GM12891 (cell line): ENCODE results near the gene RUNX2.

Experiments used
- DNase-seq: peaks from one replicate; pipeline ENCODE4 v3.0.0; 2011; ENCODE audit warnings: low spot score; ENCODE audit not compliant: insufficient read length
- FAIRE-seq: peaks from 2 replicates; lab custom pipeline; 2011; peaks lifted over from hg19 to GRCh38; lab: Jason Lieb, UNC
- PAX5 ChIP-seq: IDR thresholded peaks from 2 replicates; pipeline ENCODE4 v1.6.1; 2011; ENCODE audit warnings: low read length, moderate library complexity, mild to moderate bottlenecking; ENCODE audit not compliant: insufficient read depth, severe bottlenecking
- POLR2A ChIP-seq: IDR thresholded peaks from 2 replicates; pipeline ENCODE4 v1.6.1; 2011; ENCODE audit warnings: low read depth, low read length, control low read depth
- POLR2AphosphoS5 ChIP-seq: IDR thresholded peaks from 2 replicates; pipeline ENCODE4 v1.6.1; 2011; ENCODE audit warnings: low read depth, low read length, control low read depth
- POU2F2 ChIP-seq: IDR thresholded peaks from 2 replicates; pipeline ENCODE4 v1.6.1; 2011; ENCODE audit warnings: low read depth, mild to moderate bottlenecking, control low read depth, low read length, moderate library complexity
- SPI1 ChIP-seq: IDR thresholded peaks from 2 replicates; pipeline ENCODE4 v1.6.1; 2011; ENCODE audit warnings: low read depth, low read length, control low read depth
- TAF1 ChIP-seq: IDR thresholded peaks from 2 replicates; pipeline ENCODE4 v1.6.1; 2011; ENCODE audit warnings: low read depth, low read length, control low read depth

RUNX2 gene

DNA sequence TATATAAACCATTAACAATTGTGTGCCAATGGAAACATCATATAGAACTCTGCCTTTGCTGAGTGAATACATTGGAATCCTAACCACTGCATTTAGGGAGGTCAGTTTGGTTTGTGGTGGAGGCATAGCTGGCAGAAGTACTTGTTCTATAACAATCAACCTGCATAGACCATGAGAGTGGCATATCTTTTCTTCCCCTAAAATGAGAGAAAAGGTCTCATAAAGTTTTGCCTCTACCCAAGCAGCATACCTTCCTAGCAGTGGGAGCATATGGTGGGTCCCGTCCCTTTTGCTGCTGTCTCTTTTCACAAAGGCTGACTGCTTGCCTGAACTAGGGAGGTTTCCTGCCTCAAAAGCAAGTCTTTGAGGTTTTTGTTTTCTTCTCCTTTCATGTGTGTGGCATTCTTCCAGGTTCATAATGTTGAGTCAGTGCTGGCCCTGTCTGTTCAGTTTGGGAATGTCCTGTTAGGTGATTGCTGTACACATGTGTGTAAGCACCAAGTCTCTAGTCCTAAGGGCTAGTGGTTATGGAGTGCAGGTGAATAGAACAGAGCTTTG lies 110.8 kb downstream of the RUNX2 start:
- no peak for FAIRE-seq

DNA sequence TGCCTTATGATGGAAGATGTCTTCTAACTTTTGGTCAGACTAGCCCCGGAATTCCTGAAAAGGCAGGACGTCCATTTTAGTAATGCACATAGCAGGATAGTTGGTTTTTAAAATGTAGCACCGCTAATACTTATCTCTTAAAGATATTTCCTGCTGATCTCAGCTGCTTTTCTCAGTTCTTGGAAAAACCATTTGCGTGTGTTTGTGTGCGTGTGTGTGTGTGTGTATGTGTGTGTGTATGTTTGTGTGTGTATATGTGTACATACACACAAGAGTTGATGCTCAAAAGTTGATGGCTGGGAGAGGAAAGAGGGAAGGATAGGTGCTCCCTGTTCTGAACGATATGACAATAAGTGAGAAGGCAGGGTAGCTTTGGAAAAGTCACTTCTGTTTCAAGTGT lies 111.3 kb downstream of the RUNX2 start:
- FAIRE-seq (no peak), DNase-seq (no peak)
- TF ChIP-seq POLR2A: no peak
- no peak for TF ChIP-seq POLR2AphosphoS5
- TF ChIP-seq SPI1: no peak
- no peak for TF ChIP-seq PAX5
- TF ChIP-seq TAF1: no peak
- TF ChIP-seq POU2F2: no peak

More for the DNA sequence above, 110.8 kb downstream of the RUNX2 start:
- TF ChIP-seq POLR2AphosphoS5 (no peak), POLR2A (no peak), POU2F2 (no peak)
- no peak for DNase-seq

GRCh38 chr6:45439861-45440388 lies 111.8 kb downstream of the RUNX2 start:
- DNase-seq (no peak), FAIRE-seq (no peak)
- no peak for TF ChIP-seq TAF1
- TF ChIP-seq POLR2A: no peak
- no peak for TF ChIP-seq POLR2AphosphoS5
- TF ChIP-seq PAX5: no peak
- TF ChIP-seq POU2F2: no peak
- TF ChIP-seq SPI1: no peak

- FAIRE-seq: no peak
- no peak for TF ChIP-seq SPI1
- no peak for TF ChIP-seq POLR2AphosphoS5
- TF ChIP-seq POU2F2: no peak
- no peak for TF ChIP-seq TAF1
- TF ChIP-seq PAX5: no peak
- no peak for TF ChIP-seq POLR2A
- no peak for DNase-seq
These were observed 113.8 kb downstream of the RUNX2 start for GRCh38 chr6:45441851-45442453.

- no peak for FAIRE-seq
- no peak for TF ChIP-seq PAX5
- no peak for DNase-seq
These were observed 114.6 kb downstream of the RUNX2 start for GRCh38 chr6:45442716-45443115.

DNA sequence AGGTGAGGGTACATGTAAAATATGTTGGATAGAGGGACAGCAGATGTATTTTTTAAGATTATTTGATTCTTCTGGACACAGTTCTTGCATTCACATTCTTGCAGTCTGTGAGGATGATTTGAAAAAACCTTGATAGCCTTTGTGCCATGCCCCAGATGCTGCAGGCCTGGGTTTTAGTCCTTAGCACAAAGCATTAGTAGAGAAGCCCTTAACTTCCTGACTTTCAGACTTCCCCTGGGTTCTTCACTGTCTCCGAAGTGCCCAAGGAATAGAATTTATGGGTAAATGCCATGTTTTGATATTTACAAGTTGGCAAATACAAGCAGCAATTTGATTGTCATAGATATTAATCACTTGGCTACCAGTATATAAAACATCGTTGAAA lies 117.2 kb downstream of the RUNX2 start:
- TF ChIP-seq SPI1: no peak
- no peak for TF ChIP-seq POLR2AphosphoS5
- no peak for TF ChIP-seq TAF1
- TF ChIP-seq POLR2A: no peak
- TF ChIP-seq POU2F2: no peak
- TF ChIP-seq PAX5: no peak
- DNase-seq (no peak), FAIRE-seq (no peak)

DNA sequence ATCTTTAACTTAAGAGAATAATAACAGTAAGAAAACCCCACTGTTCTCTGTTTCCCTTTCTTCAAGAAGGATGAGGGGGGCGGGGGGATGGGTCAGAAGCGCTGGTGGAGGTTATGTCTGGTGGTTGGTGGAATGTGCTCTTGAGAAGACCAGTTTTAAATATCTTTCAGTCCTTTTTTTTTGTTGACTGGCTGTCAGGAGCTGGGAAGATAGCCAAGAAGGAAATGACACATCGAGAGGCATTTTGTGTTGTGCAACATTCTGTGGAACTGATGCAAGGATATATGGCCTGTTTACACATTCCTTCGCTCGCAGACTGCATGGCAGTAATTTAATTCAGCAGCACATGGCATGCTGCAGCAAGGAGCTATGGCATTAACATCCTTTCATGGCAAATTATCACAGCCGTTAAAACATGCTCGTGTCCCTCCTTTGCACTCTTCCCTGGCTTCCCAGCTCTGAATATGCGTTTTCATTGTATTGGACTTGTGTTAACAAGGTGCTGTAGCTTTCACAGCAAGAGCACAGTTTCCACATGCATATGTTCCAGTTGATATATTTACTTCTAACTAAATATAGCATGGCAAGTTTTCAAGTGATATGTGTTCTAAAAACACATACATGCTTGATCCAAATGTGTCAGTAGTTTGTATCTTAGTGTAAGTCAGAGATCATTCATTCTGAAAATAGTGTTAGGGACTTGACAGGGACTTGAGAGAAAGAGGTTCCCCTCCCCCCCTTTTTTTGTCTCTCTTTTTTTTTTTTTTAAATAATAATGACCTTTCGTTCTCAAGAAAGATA lies 117.8 kb downstream of the RUNX2 start:
- no peak for FAIRE-seq
- TF ChIP-seq SPI1 (no peak), POU2F2 (no peak), PAX5 (no peak), TAF1 (no peak), POLR2AphosphoS5 (no peak), POLR2A (no peak)
- no peak for DNase-seq

- DNase-seq (no peak), FAIRE-seq (no peak)
- TF ChIP-seq TAF1 (no peak), SPI1 (no peak), POLR2AphosphoS5 (no peak), PAX5 (no peak), POU2F2 (no peak), POLR2A (no peak)
These were observed 118.9 kb downstream of the RUNX2 start for GRCh38 chr6:45447005-45447404.

DNA sequence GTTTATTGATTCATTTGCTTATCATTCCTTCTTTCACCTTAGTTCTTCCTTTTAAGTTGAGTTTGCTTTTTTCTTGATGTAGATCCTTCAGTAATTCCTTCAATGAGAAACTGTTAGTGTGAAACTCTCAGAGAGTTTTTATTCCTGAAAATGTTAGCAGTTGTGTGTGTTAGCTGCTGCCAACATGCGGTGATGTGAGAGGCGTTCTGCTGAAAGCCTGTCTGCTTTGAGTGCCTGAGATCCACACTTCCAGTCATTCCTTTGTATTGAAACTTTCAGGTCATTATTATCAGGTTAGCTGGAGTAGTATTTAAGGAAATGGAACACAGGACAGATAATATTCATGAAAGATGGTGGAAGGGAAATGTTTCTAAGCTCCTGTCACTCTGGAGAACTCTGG lies 119.6 kb downstream of the RUNX2 start:
- TF ChIP-seq POLR2AphosphoS5: no peak
- TF ChIP-seq POU2F2: no peak
- no peak for TF ChIP-seq PAX5
- no peak for TF ChIP-seq SPI1
- TF ChIP-seq TAF1: no peak
- no peak for TF ChIP-seq POLR2A
- FAIRE-seq (no peak), DNase-seq (no peak)
